Activated CD8-positive, alpha-beta memory T cell treated with anti-CD3 and anti-CD28 coated beads, Interleukin-2, amount 50 U/mL, for 4 hours (primary cell): ENCODE measurements around the gene ANKRD36C.
"Not testable (repeated sequence)": the region's sequence is repeated elsewhere in the genome, so short reads cannot be mapped to it uniquely, and the experiment has no call there.

Experiments used
- DNase-seq: peaks from one replicate; pipeline ENCODE4 v3.0.0-alpha.2; 2020

ANKRD36C gene

GRCh38 chr2:95796249-95797099 is 195.2 kb downstream of the ANKRD36C start:
- not testable (repeated sequence) for DNase-seq

- not testable (repeated sequence) for DNase-seq
These were observed 197.7 kb downstream of the ANKRD36C start for GRCh38 chr2:95793970-95794369.

- DNase-seq, result not testable (repeated sequence)
These were observed 201.4 kb downstream of the ANKRD36C start for GRCh38 chr2:95790180-95790579.

DNA sequence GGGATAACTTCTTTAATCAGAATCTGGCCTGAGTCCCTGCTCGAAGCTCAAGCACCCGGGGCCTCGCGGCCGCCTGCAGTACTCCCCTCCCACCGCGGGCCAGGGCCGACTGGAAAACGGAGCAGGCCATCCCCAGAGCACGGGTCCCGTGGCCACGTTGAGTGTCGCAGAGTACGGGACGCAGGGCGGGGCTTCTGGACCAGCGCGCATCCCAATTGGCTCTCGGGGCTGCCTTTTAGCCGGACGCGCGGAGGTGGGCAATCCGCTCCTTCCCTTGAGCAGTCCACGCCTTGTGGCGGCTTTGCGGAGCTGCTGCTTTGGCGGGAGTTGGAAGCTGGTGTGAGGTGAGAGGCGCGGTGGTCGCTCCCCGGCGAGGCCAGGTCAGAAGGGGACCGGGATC is 202.2 kb downstream of the ANKRD36C start:
- DNase-seq, result not testable (repeated sequence)

DNA sequence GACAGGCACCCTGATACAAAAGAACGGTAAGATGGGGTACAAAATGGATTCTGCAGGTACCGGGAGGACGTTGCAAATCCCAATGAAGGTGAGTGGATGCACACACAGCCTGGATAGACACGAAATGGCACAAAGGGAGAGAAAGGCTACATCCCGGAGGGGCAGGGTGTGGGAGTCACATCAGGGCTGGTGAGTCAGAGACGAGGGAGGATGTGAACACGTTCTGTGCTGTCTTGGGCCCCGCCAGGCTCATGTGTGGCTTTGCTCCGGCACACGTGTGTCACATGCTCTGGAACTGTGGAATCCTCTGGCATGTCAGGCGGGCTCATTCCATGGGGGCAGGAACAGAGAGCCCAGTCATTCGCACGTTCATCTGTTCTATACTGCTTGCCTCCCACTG is 203.0 kb downstream of the ANKRD36C start:
- not testable (repeated sequence) for DNase-seq
